Transverse colon (tissue), 4 donors: ENCODE data around the gene TRIP13. TPM values are rescaled to one million over a fixed set of nuclear protein-coding genes. Genes with fewer than 3 reads are reported as not detected.

ENCODE experiments used
- DNase-seq: peaks from one replicate; pipeline ENCODE4 v3.0.0-alpha.2; 2019
- H3K27ac ChIP-seq, 4 donors: fragments of 200-600 bp; sonication (generic); 2 replicates each; pipeline ENCODE4 v1.5.1; 2016 to 2018; ENCODE audit warnings: inconsistent platforms in 4 of 4
- H3K27me3 ChIP-seq: fragments of 200-600 bp; sonication (generic); 2 replicates; pipeline ENCODE4 v1.5.1; 2017; ENCODE audit warnings: inconsistent platforms
- H3K36me3 ChIP-seq, 4 donors: fragments of 200-600 bp; sonication (generic); 2 replicates each; pipeline ENCODE4 v1.5.1; 2017 to 2019; ENCODE audit warnings: inconsistent platforms in 4 of 4
- H3K4me1 ChIP-seq, 4 donors: fragments of 200-600 bp; sonication (generic); 2 replicates each; pipeline ENCODE4 v1.5.1; 2017 to 2020; ENCODE audit warnings: inconsistent platforms in 4 of 4
- H3K4me3 ChIP-seq, 4 donors: fragments of 200-600 bp; sonication (generic); 1 replicate in 1 of 4; 2 replicates in 3 of 4; pipeline versions ENCODE4 v1.5.1 to v1.6.1; 2017 to 2019; ENCODE audit warnings: inconsistent platforms in 4 of 4
- H3K9me3 ChIP-seq, 2 donors: fragments of 200-600 bp; sonication (generic); 2 replicates each; pipeline ENCODE4 v1.5.1; 2017 to 2019; ENCODE audit warnings: inconsistent platforms in 2 of 2
- EP300 ChIP-seq: sonication (generic); formaldehyde crosslinking; IDR thresholded peaks from one replicate; pipeline ENCODE4 v1.6.1; 2017; ENCODE audit warnings: antibody characterized with exemption, low read depth
- POLR2A ChIP-seq: fragments of 450-650 bp; IDR thresholded peaks from one replicate; pipeline ENCODE4 v1.6.1; 2016; ENCODE audit warnings: antibody characterized with exemption, mild to moderate bottlenecking, moderate library complexity
- POLR2AphosphoS5 ChIP-seq, 3 donors: sonication (generic); formaldehyde crosslinking; IDR thresholded peaks; one replicate each; pipeline ENCODE4 v1.6.1; 2016; ENCODE audit warnings: antibody characterized with exemption in 3 of 3
- WGBS, 2 donors: methylation state at CpG; one replicate each; pipeline ENCODE4 v1.1.5; 2018; ENCODE audit warnings: low coverage in 1 of 2; 5-methylcytosine and 5-hydroxymethylcytosine counted together
- in situ Hi-C, 4 donors: fragments of 200-750 bp; cut with MboI; loops; one replicate each; pipeline versions ENCODE4 v1.15.0 to v1.15.1; 2017; ENCODE audit warnings: low sequenced_read_pairs in 3 of 4, low pct_ligation_motif_present in 1 of 4, low pct_unique_long_range_greater_than_20kb in 1 of 4
- intact Hi-C: fragments of 100-400 bp; cut with DNase I; formaldehyde crosslinking; loops from one replicate; pipeline ENCODE4 v1.15.1; 2023; ENCODE audit warnings: low total_unique reads
- total RNA-seq, 4 donors: library from RNA; depleted of rRNA; stranded (reverse); fragments of >200 nt; gene quantifications; one replicate each; pipeline ENCODE4 v1.1.0, GENCODE V29; 2016
- TF ChIP-seq, protein P1 (sequence below), 5 experiments: fragments of 200-600 bp in 3 of 5; fragments of 450-650 bp in 2 of 5; sonication (generic) in 3 of 5; IDR thresholded peaks; 1 replicate in 2 of 5; 2 replicates in 3 of 5; pipeline ENCODE4 v1.5.1; 2016 to 2017; ENCODE audit warnings: antibody characterized with exemption in 5 of 5, inconsistent platforms in 3 of 5, mild to moderate bottlenecking in 2 of 5, moderate library complexity in 1 of 5

The TRIP13 gene
- total RNA-seq, 4 donors from 2014 or later, result 0.41 to 4.1 (median 2.2) TPM; not detected in 1

DNA sequence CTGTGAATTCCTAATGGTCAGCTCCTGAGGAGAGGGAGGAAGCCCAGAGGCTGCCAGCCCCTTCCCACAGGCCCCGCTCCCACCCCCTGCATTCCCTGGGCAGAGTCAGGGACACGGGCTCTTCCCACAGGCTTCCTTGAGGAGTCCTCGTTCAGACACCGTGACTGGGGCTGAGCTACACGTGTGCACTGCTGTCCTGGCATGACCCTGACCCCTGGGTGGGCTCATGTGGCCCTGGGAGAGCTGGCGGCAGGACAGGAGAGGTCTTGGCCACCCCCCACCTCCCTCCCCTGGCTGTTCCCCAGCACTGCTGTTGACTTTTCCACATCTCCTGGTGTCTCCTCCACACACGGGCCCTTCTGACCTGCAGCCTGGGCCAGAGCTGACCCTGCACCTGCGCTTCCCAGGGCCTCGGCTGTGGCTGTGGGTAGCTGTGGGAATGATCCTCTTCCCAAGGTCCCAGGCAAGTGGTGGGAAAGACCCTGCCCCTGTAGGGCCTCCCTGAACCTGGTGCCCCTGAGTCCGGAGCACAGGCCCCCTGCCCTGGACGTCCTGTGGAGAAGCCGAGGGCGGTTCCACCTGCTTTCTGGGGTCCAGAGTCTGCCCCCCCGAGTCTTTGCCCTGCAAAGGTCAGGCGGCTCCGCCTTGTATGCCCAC is 59.4 kb downstream of the TRIP13 start:
- H3K4me3 ChIP-seq, result no peak overlapping the region
- no peak for TF ChIP-seq POLR2AphosphoS5 (IDR thresholded peaks at IDR 0.05)
- TF ChIP-seq POLR2A, result no peak
- TF ChIP-seq, protein P1, sequence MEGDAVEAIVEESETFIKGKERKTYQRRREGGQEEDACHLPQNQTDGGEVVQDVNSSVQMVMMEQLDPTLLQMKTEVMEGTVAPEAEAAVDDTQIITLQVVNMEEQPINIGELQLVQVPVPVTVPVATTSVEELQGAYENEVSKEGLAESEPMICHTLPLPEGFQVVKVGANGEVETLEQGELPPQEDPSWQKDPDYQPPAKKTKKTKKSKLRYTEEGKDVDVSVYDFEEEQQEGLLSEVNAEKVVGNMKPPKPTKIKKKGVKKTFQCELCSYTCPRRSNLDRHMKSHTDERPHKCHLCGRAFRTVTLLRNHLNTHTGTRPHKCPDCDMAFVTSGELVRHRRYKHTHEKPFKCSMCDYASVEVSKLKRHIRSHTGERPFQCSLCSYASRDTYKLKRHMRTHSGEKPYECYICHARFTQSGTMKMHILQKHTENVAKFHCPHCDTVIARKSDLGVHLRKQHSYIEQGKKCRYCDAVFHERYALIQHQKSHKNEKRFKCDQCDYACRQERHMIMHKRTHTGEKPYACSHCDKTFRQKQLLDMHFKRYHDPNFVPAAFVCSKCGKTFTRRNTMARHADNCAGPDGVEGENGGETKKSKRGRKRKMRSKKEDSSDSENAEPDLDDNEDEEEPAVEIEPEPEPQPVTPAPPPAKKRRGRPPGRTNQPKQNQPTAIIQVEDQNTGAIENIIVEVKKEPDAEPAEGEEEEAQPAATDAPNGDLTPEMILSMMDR (IDR thresholded peaks at IDR 0.05), result no peak
- TF ChIP-seq EP300, result no peak
- H3K4me1 ChIP-seq, result peaks cover 2 to 12% (median 9%) of the 10 kb centered on the region in 4 donors
- DNase-seq, result no peak
- intact Hi-C loops (no loop called here), in situ Hi-C loops (no loop called here)
- H3K36me3 ChIP-seq, result no peaks in the 10 kb centered on the region
- no peak overlapping the region for H3K27ac ChIP-seq
- no peaks in the 10 kb centered on the region for H3K9me3 ChIP-seq
- peaks cover 20% of the 10 kb centered on the region for H3K27me3 ChIP-seq
- WGBS, 2 donors, result 91% methylated on average over 11 of the region's 16 CpGs; no CpG with 5 or more reads in 1 of the 2 donors

DNA sequence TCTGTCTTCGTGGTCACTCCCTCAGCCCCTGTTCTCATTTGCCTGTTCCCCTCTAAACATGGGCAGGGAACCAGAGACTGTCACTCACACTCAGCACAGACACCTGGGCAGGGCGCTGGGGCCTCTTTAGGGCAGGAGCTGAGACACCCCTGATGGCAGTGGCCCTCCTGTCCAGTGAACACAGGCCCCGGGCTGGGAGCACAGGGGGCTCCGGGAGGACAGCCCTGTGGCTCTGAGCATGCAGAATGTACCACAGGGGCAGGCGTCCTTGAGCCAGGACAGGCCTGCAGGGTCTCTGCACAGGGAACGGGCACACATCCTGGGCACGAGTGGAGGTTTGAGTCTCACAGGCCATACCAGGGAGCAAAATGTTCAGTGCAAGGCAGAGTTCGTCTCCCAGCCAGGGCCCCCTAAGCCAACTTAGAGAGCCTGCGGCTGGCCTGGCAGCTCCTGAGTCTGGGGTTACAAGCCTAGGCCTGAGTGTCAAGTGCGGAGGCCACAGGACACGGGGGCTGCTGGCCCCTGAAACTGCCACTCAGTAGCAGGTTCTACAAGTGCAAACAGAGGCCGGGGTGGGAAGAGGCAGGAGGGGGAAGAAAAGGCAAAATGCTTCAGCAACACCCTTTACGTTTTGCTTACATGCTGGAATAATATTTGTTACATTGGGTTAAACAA is 60.0 kb downstream of the TRIP13 start:
- peaks cover 2 to 18% (median 14%) of the 10 kb centered on the region in 4 donors for H3K4me1 ChIP-seq
- 90 to 94% methylated on average over 4 to 12 of the region's 13 CpGs for WGBS, 2 donors
- peaks cover 16% of the 10 kb centered on the region for H3K27me3 ChIP-seq
- no peaks in the 10 kb centered on the region for H3K36me3 ChIP-seq
- DNase-seq, result no peak
- no peaks in the 10 kb centered on the region for H3K9me3 ChIP-seq
- in situ Hi-C loops (no loop called here), intact Hi-C loops (no loop called here)
- H3K27ac ChIP-seq, result no peak overlapping the region
- no peak for TF ChIP-seq POLR2AphosphoS5 (IDR thresholded peaks at IDR 0.05)
- TF ChIP-seq POLR2A, result no peak
- TF ChIP-seq, protein P1 (IDR thresholded peaks at IDR 0.05), result no peak
- no peak for TF ChIP-seq EP300
- H3K4me3 ChIP-seq, result no peak overlapping the region

DNA sequence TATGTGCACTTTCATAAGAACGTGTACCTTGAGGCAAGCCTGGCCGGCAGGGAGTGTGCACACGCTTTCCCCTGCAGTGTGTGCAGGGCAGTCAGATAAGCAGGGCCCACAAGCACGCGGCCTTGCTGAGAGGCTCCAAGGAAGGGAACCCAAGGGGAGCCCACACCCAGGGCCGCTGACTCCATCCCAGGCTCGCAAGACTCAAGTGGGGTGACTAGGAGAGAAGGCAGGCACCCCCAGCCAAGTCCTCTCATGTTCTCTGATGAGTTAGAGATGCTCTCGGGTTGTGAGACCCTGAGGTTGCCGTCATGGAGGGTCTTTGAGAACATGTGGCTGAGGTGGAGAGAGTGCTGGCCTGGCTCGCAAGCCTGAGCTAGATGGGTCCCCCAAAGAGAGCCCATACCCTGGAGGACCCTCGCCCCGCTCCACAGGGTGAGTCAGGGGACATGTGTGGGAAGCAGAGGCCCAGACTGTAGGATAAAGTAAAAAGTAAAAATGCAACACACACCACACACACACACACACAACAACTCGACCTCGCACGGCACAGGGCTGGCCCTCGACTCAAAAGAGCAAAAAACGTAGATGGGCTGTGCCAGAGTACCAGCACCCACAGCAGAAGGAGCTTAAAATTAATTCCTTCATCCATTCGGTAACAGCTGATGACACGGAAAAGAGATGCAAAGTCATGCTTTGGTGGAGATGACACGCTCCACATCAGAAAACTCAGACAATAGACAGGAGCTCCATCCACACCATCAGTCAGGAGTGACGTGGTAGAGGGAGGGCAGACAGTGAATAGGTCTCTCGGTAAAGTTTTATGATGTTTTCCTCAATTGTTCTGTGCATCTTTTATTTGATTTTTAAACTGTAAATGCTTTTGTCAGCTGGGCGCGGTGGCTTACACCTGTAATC is 61.1 kb downstream of the TRIP13 start:
- no peak overlapping the region for H3K4me3 ChIP-seq
- intact Hi-C loops, result no loop called here
- H3K27ac ChIP-seq, result no peak overlapping the region
- H3K4me1 ChIP-seq, result peaks cover 2 to 19% (median 14%) of the 10 kb centered on the region in 4 donors
- in situ Hi-C loops, result no loop called here
- no peak for DNase-seq
- H3K27me3 ChIP-seq, result peaks cover 5% of the 10 kb centered on the region
- H3K9me3 ChIP-seq, result no peaks in the 10 kb centered on the region
- TF ChIP-seq EP300, result no peak
- TF ChIP-seq POLR2AphosphoS5 (IDR thresholded peaks at IDR 0.05), result no peak
- TF ChIP-seq POLR2A, result no peak
- TF ChIP-seq, protein P1 (IDR thresholded peaks at IDR 0.05), result no peak
- no peaks in the 10 kb centered on the region for H3K36me3 ChIP-seq
- whole genome bisulfite sequencing, 2 donors, result 67 to 71% methylated on average over 7 to 24 of the region's 24 CpGs
